ENCODE measurements around the gene CTNS. TPM values are rescaled to one million over a fixed set of nuclear protein-coding genes. Genes with fewer than 3 reads are reported as not detected.

The CTNS gene
- total RNA-seq (15.7 TPM), polyA plus RNA-seq (ENCODE audit: insufficient read depth, low read depth, low replicate concordance) (11.9 TPM)
- long read RNA-seq, donor 1, partial matches to known transcripts: 0 of 21 reads
- long read RNA-seq, donor 1, other reads (novel, unspliced or antisense): 19 of 21 reads
- long read RNA-seq, donor 2, partial matches to known transcripts: 11 of 41 reads
- long read RNA-seq, donor 2, other reads (novel, unspliced or antisense): 27 of 41 reads
- long read RNA-seq, donor 3, partial matches to known transcripts: 5 of 50 reads
- long read RNA-seq, donor 3, other reads (novel, unspliced or antisense): 41 of 50 reads
- long read RNA-seq, donor 4, partial matches to known transcripts: 12 of 77 reads
- long read RNA-seq, donor 4, other reads (novel, unspliced or antisense): 64 of 77 reads
- long read RNA-seq, donor 5: 0 reads
- long read RNA-seq, donor 6, partial matches to known transcripts: 0 of 3 reads
- long read RNA-seq, donor 6, other reads (novel, unspliced or antisense): 0 of 3 reads
- long read RNA-seq, donor 7, partial matches to known transcripts: 9 of 23 reads
- long read RNA-seq, donor 7, other reads (novel, unspliced or antisense): 12 of 23 reads
- long read RNA-seq, donor 8, partial matches to known transcripts: 17 of 21 reads
- long read RNA-seq, donor 8, other reads (novel, unspliced or antisense): 0 of 21 reads
- long read RNA-seq, donor 9, partial matches to known transcripts: 0 of 2 reads
- long read RNA-seq, donor 9, other reads (novel, unspliced or antisense): 0 of 2 reads
- long read RNA-seq, donor 10, partial matches to known transcripts: 0 of 3 reads
- long read RNA-seq, donor 10, other reads (novel, unspliced or antisense): 0 of 3 reads

- peak within 1 kb of the TSS; percentile 53 to 85 (median 84) for H3K9ac ChIP-seq (ENCODE audit: low read length in 3 of 3)
- peak within 1 kb of the TSS; percentile 98 to 99 for H3K27ac ChIP-seq (ENCODE audit: low read depth in 2 of 2, low read length in 2 of 2)
- no peak for FAIRE-seq
- H3K4me1 ChIP-seq (ENCODE audit: control insufficient read depth in 2 of 3, insufficient read depth in 2 of 3, low read depth in 1 of 3, low read length in 3 of 3): peaks cover 0 to 18% (median 3%) of the 10 kb centered on the region in 3 donors
- H3K4me3 ChIP-seq (ENCODE audit: low read length in 3 of 3): peak within 1 kb of the TSS; percentile 66 to 87 (median 83)
- TF ChIP-seq CTCF (IDR thresholded peaks at IDR 0.05; ENCODE audit: borderline replicate concordance, extremely low read depth, insufficient read depth): no peak
- H3K9me3 ChIP-seq (ENCODE audit: control insufficient read depth in 2 of 3, insufficient read depth in 1 of 3, low read length in 3 of 3): no peaks in the 10 kb centered on the region
- intact Hi-C loops (cut with DNase I): no loop called here
- H3K36me3 ChIP-seq (ENCODE audit: control insufficient read depth in 2 of 3, insufficient read depth in 3 of 3, low read length in 3 of 3): peaks cover 2 to 4% (median 4%) of the 10 kb centered on the region in 3 donors
- peak; percentile 98 to 99 (median 98) for DNase-seq
- no peaks in the 10 kb centered on the region for H3K27me3 ChIP-seq (ENCODE audit: control insufficient read depth, insufficient read depth, low read length)
These were observed at the start of gene CTNS, which contains the start of gene SHPK for GRCh38 chr17:3636154-3636907. TSS of gene CTNS (plus strand) at chr17:3636760. CDS start at chr17:3640207, 3,447 bp downstream. TSS of gene SHPK (minus strand) at chr17:3636250. CDS start at chr17:3636219, 31 bp downstream.

DNA sequence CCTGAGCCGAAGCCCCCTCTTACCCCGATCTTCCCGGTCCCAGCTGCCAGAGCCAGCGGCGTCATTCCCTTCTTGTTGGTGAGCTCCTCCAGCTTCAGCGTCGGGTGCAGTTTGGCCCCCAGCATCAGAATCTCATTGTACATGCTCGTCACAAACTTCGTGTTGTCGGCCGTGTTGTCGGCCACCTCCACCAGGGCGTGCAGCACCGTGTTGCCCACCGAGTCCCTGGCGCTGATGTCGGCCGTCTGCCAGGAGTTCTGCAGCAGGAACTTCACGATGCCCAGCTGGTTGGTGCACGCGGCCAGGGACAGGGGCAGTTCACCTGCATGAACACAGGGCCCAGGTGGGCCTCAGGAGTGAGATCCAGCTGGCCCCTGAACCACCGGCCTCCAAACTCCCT lies 46.8 kb upstream of the CTNS start:
- FAIRE-seq (no peak), DNase-seq (no peak)
- H3K9me3 ChIP-seq (ENCODE audit: control insufficient read depth in 2 of 3, insufficient read depth in 1 of 3, low read length in 3 of 3): no peaks in the 10 kb centered on the region
- H3K9ac ChIP-seq (ENCODE audit: low read length in 3 of 3): no peak overlapping the region
- no peak overlapping the region for H3K4me3 ChIP-seq (ENCODE audit: low read length in 3 of 3)
- peaks cover 2 to 25% (median 19%) of the 10 kb centered on the region in 3 donors for H3K36me3 ChIP-seq (ENCODE audit: control insufficient read depth in 2 of 3, insufficient read depth in 3 of 3, low read length in 3 of 3)
- no peak overlapping the region for H3K27ac ChIP-seq (ENCODE audit: low read depth in 2 of 2, low read length in 2 of 2)
- TF ChIP-seq CTCF (IDR thresholded peaks at IDR 0.05; ENCODE audit: borderline replicate concordance, extremely low read depth, insufficient read depth): no peak
- H3K27me3 ChIP-seq (ENCODE audit: control insufficient read depth, insufficient read depth, low read length): no peaks in the 10 kb centered on the region
- intact Hi-C loops (cut with DNase I): no loop called here
- H3K4me1 ChIP-seq (ENCODE audit: control insufficient read depth in 2 of 3, insufficient read depth in 2 of 3, low read depth in 1 of 3, low read length in 3 of 3): no peaks in the 10 kb centered on the region

- FAIRE-seq (no peak), DNase-seq (no peak)
- intact Hi-C loops (cut with DNase I): no loop called here
- no peak for TF ChIP-seq CTCF (IDR thresholded peaks at IDR 0.05; ENCODE audit: borderline replicate concordance, extremely low read depth, insufficient read depth)
- Histone ChIP-seq H3K27me3 (ENCODE audit: control insufficient read depth, insufficient read depth, low read length) (no peaks in the 10 kb centered on the region), H3K4me1 (ENCODE audit: control insufficient read depth in 2 of 3, insufficient read depth in 2 of 3, low read depth in 1 of 3, low read length in 3 of 3) (no peaks in the 10 kb centered on the region), H3K27ac (ENCODE audit: low read depth in 2 of 2, low read length in 2 of 2) (no peak overlapping the region), H3K9ac (ENCODE audit: low read length in 3 of 3) (no peak overlapping the region), H3K4me3 (ENCODE audit: low read length in 3 of 3) (no peak overlapping the region), H3K36me3 (ENCODE audit: control insufficient read depth in 2 of 3, insufficient read depth in 3 of 3, low read length in 3 of 3) (peaks cover 2 to 25% (median 19%) of the 10 kb centered on the region in 3 donors), H3K9me3 (ENCODE audit: control insufficient read depth in 2 of 3, insufficient read depth in 1 of 3, low read length in 3 of 3) (no peaks in the 10 kb centered on the region)
These were observed 46.3 kb upstream of the CTNS start for GRCh38 chr17:3590231-3590630.

Measured in kidney (tissue), 22 donors.